Measurements from ENCODE around the gene NCOA1.
A peak's percentile ranks its signal among the peaks of the same experiment; 100 is the strongest.
"Not testable (repeated sequence)": the region's sequence is repeated elsewhere in the genome, so short reads cannot be mapped to it uniquely, and the experiment has no call there.

NCOA1 gene

DNA sequence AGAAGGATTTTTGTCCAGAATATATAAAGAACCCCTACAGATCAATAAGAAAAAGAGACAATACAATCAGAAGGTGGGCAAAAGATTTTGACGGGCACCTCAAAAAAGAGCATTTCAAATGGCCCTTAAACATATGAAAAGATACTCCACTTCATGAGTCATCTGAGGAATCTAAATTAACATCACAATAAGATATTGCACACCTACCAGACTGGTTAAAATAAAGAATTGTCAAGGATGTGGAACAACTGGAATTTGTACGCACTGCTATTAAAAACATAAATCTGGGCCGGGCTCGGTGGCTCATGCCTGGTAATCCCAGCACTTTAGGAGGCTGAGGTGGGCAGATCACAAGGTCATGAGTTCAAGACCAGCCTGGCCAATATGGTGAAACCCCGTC lies 17.0 kb upstream of the NCOA1 start:
- DNase-seq (ENCODE audit: low read depth) = no peak

DNA sequence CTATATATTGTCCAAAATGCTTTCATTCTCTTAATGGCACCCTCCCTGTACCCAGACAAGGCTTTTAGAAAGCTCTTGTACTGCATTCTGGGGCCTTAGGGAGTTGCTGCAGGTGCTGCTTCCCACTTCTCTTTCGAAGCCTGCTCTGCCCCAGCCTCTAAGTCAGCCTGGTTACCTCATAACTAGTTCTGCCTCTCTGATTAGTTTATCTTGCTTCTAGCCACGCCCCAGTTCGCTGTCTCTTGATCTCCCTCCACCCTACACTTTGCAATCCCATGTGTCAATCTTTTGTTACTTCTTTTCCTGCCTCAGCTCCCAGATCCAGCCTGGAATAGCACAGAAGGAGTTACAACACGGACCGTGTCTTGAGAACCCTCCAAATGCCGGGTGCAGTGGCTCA lies 13.8 kb upstream of the NCOA1 start:
- DNase-seq (ENCODE audit: low read depth) = no peak

DNA sequence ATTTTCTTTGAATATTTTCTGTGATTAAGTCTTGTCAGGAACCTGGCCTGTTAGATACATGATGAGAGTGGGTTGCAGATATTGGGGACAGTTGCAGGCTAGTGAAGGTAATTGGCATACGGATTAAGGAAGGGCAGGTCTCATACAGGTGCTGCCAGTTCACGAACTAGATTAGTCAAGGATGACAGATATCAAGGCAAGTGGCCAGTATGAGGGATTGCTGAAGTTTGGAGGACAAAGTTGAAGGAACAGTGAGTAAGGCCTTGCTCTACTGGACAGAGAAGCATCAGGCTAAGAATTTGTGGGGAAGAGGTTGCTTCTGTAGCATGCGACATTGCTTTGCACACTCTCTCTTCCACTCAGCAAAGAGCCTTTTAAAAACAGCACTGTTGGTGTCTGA lies 12.8 kb upstream of the NCOA1 start:
- no peak for DNase-seq (ENCODE audit: low read depth)

DNA sequence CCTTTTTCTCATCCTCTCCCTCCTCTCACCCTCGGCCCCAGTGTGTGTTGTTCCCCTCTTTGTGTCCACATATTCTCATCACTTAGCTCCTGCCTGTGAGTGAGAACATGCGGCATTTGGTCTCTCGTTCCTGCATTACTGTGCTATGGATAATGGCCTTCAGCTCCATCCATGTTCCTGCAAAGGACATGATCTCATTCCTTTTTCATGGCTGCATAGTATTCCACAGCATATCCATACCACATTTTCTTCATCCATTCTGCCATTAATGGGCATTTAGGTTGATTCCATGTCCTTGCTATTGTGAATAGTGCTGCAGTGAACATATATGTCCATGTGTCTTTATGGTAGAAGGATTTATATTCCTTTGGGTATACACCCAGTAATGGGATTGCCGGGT lies 10.8 kb upstream of the NCOA1 start:
- DNase-seq (ENCODE audit: low read depth) = no peak

DNA sequence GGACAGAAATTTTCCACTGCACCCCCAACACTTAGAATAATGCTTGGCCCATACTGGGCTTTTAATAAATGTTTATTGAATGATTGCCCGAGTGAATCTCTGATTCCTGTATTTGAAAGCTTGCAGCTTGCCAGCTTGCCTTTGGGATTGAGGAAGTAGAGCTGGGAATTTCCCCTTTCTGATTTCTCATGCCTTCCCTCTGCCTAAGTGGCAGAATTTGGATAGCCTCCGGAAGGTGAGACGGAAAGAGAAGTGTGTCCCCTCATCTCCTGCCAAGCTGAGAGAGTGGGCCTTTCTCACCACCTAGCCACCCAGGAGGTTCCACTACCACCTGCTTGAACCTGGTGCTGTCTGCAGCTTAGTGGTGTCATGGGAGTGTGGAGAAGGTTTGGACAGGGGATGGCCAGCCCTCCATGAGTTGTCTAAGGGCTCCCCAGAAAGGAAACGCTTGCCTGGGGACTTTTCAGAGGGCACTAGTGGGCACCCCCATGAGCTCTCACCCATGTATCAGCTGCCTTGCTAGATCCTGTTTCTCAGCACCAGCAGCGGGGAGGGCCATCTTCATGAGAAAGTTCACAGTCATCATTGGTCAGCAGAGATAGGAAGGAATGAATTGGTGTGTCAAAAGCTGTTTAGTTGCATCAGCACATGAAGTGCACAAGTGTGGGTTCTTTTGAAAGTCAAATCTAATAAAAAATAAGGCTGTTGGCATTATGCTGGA lies 8.6 kb upstream of the NCOA1 start:
- DNase-seq (ENCODE audit: low read depth) = no peak

DNA sequence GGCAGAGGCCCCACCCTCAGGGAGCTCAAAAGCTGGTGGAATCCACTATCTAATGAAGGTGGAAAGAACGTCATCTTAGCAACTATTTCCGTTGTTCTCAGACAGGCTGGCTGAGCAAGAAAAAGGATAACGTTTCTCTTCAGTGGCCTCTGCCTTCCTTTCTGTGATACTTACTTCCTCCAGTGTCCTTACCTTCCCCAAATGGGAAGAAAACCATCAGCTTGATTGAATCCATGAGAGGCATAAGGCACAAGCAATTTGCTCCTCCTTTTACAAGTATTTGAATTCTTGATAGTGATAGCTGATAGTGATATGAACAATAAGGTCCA lies 8.1 kb upstream of the NCOA1 start:
- no peak for DNase-seq (ENCODE audit: low read depth)

DNA sequence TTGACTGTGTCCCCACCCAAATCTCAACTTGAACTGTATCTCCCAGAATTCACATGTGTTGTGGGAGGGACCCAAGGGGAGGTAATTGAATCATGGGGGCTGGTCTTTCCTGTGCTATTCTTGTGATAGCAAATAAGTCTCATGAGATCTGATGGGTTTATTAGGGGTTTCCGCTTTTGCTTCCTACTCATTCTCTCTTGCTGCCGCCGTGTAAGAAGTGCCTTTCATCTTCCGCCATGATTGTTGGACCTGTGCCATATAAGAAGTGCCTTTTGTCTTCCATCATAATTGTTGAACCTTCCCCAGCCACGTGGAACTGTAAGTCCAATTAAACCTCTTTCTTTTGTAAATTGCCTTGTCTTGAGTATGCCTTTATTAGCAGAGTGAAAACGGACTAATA lies 6.4 kb upstream of the NCOA1 start:
- DNase-seq (ENCODE audit: low read depth) = not testable (repeated sequence)

DNA sequence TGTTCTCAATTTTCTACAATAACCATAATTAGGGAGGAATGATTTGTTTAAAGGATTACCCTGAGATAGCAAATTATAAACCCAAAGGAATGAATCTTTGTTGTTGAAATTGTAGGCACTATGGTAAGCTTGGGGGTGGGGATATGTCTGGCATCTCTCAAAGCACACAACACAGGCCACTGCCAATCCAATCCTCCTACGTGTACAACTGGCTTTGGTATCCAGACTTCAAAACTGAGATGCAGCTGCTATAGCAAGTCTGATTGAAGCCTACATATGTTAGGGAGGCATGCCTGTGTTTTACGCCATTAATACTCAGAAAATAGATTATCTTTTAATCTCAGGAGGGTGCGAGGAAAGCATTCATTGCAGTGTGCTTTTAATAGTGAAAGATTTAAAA lies 5.9 kb upstream of the NCOA1 start:
- DNase-seq (ENCODE audit: low read depth) = no peak

DNA sequence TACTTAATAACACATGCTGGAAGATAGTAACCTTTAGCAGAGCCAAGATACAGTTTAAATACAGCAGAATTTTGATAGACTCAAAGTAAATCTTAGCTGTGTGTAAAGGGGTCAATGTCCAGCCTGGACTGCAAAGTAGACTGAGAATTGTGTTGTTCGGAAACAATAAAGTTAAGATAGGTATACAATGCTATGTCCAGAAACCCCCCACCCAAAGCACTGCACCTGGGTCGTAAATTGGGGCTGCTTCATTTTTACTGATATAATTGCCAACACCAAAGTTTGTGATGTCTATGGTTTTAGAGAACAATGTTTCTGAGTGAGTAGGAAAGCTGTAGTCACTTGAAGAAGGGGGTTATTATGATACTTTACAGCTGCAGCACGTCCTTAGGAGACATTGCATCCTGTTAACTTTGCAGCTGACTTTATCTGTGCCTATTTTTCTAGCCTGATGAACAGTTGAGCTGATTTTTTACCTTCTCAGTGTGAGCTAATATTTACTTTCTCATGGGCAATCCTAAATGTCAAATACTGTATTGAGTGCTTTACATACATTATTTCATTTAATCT lies 4.3 kb upstream of the NCOA1 start:
- DNase-seq (ENCODE audit: low read depth) = no peak

DNA sequence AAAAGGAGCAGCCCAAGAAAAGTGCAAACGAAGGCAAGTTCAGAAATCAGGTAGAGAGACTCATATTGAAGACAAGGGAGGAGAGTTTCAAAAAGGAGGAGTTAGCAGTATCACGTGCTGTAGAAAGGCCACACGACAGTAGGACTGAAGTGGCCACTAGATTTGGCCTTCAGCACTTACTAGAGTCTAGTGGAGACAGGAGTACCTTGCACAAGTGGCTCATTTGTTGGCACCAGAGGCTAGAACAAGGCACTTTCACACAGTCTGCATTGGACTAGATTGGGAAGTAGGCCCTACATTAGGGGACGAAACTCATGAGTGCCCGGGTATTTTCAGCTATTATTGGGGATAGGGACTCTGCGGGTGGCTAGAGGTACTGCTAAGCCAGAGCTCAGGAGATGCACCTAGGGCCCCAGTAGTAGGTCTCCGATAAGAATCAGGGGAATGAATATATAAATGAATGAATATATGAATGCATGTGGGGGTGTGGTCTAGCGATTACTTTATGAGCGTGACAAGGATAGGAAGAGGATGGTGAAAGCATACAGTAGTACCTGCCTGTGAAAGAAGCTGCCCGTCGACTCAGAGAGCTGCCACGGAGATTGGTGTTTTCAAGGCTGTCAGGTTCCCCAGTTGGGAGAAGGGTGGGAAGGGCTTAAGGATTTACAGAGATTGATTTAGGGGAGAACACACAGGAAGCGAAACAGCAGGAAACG lies 1.4 kb upstream of the NCOA1 start:
- no peak for DNase-seq (ENCODE audit: low read depth)

DNA sequence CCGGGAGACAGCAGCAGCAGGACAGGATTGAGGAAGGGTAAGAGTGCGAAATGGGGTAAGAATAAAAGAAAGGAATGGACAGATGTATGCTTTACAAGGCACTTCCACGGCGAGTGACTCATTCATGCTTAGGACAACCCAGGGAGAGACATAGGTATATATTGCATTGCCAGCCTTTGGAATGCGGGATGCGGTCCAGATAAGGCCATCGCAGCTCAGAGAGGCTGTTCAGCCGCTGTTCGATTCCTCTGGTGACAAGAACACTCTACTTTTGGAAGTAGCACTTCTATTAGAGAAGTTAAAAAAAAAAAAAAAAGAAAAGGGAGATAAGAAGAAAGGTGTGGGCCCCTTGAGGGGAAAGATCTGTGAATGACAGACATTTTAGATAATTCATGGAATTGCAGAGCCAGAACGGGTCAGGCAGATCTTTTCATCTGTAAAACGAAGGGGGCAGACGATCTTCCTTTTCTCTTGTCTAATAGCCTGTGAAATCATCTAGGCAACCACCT lies 819 bp upstream of the NCOA1 start:
- DNase-seq (ENCODE audit: low read depth) = no peak

DNA sequence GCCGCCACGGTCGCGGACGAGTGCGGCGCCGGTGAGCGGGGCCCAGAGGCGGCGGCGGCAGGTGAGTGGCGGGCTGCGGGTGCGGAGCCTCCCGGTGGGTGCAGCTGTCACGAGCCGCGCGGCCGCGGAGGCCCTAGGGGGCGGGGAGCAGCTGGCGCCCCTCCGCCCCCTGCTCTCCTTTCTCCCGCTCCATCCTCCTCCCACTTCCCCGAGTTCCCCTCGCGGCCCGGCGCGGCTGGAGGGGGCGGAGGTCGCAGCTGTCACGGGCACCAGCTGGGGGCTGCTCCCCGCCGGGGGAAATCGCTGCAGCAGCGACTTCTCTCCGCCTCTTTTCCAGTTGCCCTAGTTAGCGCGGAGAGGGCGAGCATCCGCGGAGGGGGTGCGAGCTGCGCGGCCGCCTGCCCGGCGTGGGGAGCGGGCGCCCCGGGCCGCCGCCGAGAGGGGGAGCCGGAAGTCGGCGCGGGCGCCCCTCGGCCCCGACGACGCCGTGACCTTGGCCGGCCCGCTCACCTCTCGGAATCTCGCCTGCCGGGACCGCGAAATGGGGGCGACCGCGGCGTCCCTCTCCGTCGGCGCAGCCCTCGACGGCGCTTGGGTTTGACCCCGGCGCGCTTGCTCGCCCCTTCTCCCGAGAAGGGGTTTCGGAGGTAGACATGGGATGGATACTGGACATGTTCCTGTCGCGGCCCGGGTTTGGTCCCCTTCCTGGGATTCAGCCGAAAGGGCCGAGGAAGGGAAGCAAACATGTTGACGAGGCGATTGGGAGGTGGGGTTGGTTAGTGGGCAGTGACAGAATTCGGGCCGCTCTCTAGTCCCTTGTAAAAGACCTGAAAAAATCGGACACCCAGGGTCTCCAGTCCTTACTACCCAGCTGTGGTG lies 727 bp downstream of the NCOA1 start:
- peak; percentile 52 for DNase-seq (ENCODE audit: low read depth)

DNA sequence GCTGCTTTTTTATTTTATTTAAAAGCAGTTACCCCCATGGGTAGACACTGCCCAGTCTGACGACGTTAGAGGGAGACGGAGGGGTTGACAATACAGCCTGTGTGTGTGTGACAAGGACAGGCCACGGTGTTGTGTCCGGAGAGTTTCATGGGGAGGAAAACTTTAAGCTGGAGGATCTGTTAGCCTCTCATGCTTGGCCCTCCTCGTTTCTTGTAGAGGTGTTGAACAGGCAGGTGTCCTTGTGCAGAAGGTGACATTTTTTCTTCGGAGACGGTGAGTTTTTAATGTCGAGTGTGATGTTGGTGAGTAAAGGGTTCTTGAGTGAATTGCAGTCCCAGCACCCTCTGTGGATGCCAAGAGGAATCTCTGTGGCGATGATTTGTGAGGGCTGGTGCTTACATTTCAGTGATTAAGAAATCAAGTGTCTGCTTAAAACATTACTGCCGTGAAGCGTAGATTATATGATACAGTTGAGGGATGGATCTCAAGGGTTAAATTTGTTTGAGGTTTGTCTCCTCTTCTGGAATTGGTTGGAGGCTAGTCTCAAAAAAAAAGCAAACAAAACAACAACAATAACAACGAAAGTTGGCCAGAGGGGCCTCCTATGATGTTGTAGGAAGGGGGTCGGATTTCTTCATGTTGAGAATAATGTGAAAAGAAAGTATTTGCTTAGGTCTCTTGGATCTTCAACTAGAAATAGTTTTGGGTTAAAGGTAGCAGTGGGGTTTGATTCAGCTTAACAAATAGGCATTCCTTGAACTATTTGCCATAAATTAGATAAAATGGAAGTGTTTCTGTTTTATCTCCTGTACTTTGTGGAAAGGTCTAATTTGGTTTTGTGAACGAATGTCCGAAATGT lies 1.6 kb downstream of the NCOA1 start:
- DNase-seq (ENCODE audit: low read depth) = no peak

DNA sequence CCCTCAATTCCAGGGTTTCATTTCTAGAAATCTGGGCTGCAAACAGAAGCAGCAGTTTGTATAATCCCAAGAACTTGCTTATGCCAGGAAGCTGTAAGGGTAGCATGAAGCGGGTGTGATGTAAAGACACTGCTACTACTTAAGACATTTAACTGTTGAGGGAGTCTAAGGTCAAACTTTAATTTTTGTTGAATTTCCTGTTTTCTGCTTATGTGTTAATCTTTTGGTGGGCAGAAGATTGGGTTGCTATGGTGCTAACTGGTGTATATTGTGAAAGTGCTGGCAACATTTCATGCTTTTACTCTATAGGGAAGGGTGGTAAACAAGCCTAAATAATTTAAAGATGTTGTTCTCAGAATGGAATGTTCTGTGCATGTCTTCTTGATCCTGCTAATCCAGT lies 2.7 kb downstream of the NCOA1 start:
- DNase-seq (ENCODE audit: low read depth) = no peak

DNA sequence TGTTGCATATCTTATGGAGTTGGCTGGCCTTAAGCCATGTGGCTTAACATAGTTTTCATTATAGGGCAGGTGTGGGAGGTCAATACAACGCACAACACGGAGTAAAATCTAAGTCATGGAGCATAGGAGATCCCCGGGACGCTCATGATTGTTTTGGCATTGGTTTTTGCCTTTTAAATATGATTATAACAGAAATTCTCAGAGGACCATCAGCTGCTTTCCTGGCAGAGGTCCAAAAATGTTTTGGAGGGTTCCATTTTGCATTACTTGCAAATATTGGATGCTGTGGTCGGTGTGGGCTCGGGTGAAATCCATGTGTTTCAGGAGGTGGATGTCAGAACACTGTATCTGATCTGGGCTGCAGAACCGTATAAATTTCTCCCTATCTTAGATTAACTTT lies 3.4 kb downstream of the NCOA1 start:
- DNase-seq (ENCODE audit: low read depth) = no peak

DNA sequence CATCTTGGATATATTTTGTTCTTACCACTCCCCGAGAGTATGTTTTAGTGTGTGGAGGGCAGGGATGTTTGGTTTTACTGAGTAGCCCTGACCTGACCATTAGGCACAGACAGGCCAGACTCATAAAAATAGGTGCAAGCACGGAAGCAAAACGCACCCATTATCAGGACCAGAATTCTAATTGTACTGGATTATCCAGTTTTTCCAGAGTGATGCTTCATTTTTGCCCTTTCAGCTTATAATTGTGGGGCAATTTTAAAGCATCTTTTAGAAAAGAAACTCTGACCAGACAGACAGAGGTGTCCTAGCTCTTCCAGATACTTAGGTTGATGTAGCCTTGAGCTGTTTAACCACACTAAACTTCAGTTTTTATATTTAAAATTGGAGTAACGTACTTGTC lies 4.4 kb downstream of the NCOA1 start:
- no peak for DNase-seq (ENCODE audit: low read depth)

DNA sequence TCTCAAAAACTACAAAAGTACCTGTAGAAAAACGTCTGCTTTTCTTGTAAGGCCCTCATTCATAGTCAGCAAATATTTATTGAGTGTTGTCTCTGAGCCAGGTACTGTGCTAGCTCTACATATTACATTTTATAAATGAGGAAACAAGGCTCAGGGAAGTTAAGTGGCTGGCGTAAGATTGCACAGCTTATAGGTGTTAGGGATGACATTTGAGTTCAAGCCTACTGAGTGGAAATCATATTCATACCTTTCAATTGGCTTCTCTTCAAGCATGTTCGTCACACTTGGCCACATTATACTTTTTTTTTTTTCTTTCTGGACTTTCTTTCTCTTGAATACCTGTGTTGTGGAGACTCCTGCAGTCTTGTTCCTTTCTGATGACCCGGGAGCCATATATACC lies 5.9 kb downstream of the NCOA1 start:
- DNase-seq (ENCODE audit: low read depth) = no peak

DNA sequence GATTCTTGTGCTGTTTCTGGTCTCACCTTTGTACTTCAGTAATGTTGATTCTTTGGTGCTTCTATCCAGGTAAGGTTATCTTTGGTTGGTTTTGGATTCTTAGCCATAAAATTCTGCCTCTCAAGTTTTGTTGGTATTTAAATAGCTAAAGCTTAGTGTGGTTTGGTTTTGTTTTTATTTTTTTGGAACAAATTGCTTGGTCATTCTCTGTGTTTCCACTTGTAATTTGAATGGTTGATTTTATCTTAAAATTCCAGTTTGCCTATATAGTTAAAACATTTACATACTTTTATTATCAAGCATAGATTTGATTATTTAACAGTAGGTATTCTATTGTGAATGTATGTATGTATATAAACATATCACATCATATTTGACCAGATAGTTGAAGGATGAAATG lies 6.6 kb downstream of the NCOA1 start:
- DNase-seq (ENCODE audit: low read depth) = no peak

DNA sequence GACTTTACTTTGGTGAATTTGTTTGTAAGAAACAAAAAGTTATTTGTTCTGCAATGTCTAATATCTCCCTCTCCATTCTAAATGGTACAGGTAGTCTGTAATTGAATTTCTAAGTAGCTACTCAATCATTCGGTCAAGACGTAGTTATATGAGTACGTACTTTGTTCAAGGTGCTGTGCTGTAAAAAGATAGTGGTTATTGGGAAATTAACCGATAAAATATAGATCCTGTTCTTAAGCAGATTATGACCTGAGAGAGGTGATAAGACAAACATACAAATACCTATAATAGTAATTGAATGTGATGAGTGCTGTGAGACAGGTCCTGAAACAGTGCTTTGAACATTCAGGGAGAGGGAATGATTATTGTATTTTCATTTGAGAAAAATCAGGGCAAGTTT lies 7.1 kb downstream of the NCOA1 start:
- no peak for DNase-seq (ENCODE audit: low read depth)

DNA sequence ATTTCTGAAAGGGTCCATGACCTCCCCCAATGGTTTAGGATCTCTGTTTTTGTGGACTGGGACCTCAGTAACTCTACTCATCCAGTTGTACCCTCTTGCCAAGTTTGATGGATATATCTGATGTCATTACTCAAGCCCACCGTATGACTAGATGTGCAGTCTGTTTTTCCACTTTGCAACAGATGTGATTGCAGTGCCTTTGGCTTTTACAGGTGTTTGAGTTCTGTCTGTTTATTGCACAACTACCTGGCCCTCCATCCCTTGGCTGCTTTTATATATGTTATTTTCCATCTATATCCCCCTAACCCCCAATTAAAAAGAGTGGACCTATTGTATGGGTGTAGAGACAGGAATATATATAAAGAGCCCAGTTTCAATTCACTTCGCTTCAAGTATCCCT lies 10.8 kb downstream of the NCOA1 start:
- DNase-seq (ENCODE audit: low read depth) = no peak

DNA sequence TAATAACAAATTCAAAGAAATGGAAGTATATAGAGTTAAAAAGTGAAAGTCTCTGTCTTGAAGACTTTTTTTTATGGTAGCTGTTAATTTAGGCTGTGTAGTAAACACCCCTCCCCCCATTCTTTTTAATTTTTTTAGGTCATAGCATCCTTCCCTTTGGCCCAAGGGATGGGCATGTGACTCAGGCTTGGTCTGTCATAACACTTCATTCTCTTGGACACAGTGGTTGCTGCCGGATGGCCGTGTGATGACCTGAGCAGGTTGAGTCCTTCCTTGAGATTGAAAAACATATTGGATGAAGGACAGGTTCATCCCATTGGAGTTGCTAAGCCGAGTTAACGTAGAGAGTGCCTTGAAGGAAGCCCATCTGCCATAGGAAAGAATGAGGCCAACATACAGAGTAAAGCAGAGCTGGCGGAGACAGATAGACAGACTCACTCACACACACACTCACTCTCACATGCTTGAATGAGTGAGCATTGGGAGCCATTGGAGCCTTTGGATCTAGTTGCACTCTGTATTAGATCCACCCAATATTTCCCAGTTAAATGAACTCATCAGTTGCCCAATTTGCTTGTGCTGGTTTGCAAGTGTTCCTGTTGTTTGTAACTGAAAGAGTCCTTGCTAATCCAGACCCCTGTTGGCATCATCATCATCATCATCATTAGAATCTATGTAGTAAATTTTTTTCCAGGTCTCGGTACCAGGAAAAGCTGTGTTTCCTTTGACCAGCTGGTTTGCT lies 14.7 kb downstream of the NCOA1 start:
- DNase-seq (ENCODE audit: low read depth) = no peak

Measured in activated T-cell treated with anti-CD3 and anti-CD28 coated beads for 24 hours (primary cell).